Neural progenitor cell (in vitro differentiated cells): ENCODE results near the gene TPSD1. TPM values are rescaled to one million over a fixed set of nuclear protein-coding genes. Genes with fewer than 3 reads are reported as not detected.

Experiments used
- DNase-seq: peaks from one replicate; pipeline ENCODE4 v3.0.0-alpha.2; 2016; ENCODE audit warnings: low spot score
- H2AFZ ChIP-seq: fragments of 200-600 bp; sonication (generic); replicated peaks from 2 replicates; pipeline ENCODE4 v1.6.1; 2016; ENCODE audit warnings: antibody characterized with exemption
- H3F3A ChIP-seq: fragments of 200-600 bp; sonication (generic); 2 replicates; pipeline ENCODE4 v1.6.1; 2016; ENCODE audit warnings: antibody characterized with exemption, low read depth
- H3K27ac ChIP-seq: fragments of 200-600 bp; sonication (generic); 2 replicates; pipeline ENCODE4 v1.5.1; 2016; ENCODE audit warnings: mild to moderate bottlenecking
- H3K27me3 ChIP-seq: fragments of 200-600 bp; sonication (generic); 2 replicates; pipeline ENCODE4 v1.6.1; 2016; ENCODE audit warnings: mild to moderate bottlenecking, moderate library complexity
- H3K36me3 ChIP-seq: fragments of 200-600 bp; sonication (generic); 2 replicates; pipeline ENCODE4 v1.5.1; 2016
- H3K4me1 ChIP-seq: fragments of 200-600 bp; sonication (generic); 2 replicates; pipeline ENCODE4 v1.6.1; 2016; ENCODE audit warnings: mixed run types
- H3K4me2 ChIP-seq: fragments of 200-600 bp; sonication (generic); 2 replicates; pipeline ENCODE4 v1.6.1; 2016
- H3K4me3 ChIP-seq: fragments of 200-600 bp; sonication (generic); 2 replicates; pipeline ENCODE4 v1.5.1; 2016
- H3K79me2 ChIP-seq: fragments of 200-600 bp; sonication (generic); 2 replicates; pipeline ENCODE4 v1.6.1; 2016; ENCODE audit warnings: low read depth
- H3K9ac ChIP-seq: fragments of 200-600 bp; sonication (generic); 2 replicates; pipeline ENCODE4 v1.6.1; 2016
- H3K9me3 ChIP-seq: fragments of 200-600 bp; sonication (generic); 2 replicates; pipeline ENCODE4 v1.5.1; 2016; ENCODE audit warnings: low read depth
- H4K20me1 ChIP-seq: fragments of 200-600 bp; sonication (generic); 2 replicates; pipeline ENCODE4 v1.6.1; 2016; ENCODE audit warnings: low read depth
- H3K27ac Mint-ChIP-seq: 3 replicates; pipeline ENCODE4 v1.8.0; 2021; ENCODE audit warnings: mixed read lengths
- H3K27me3 Mint-ChIP-seq: 2 replicates; pipeline ENCODE4 v1.8.0; 2022; ENCODE audit warnings: low read depth, mild to moderate bottlenecking, inconsistent platforms, moderate library complexity, mixed read lengths; ENCODE audit not compliant: insufficient read depth
- H3K36me3 Mint-ChIP-seq: 3 replicates; pipeline ENCODE4 v1.8.0; 2021; ENCODE audit warnings: mixed read lengths
- H3K4me1 Mint-ChIP-seq: 3 replicates; pipeline ENCODE4 v1.8.0; 2021; ENCODE audit warnings: mixed read lengths
- H3K4me3 Mint-ChIP-seq: 3 replicates; pipeline ENCODE4 v1.8.0; 2021; ENCODE audit warnings: mild to moderate bottlenecking, moderate library complexity, mixed read lengths
- H3K9me3 Mint-ChIP-seq: 3 replicates; pipeline ENCODE4 v1.8.0; 2020; ENCODE audit warnings: mixed read lengths
- CTCF ChIP-seq: fragments of 200-600 bp; sonication (generic); IDR thresholded peaks from 2 replicates; pipeline ENCODE4 v1.5.1; 2017; ENCODE audit warnings: antibody characterized with exemption, mild to moderate bottlenecking
- EZH2 ChIP-seq: fragments of 200-600 bp; sonication (generic); IDR thresholded peaks from 2 replicates; pipeline ENCODE4 v1.6.1; 2017; ENCODE audit warnings: antibody characterized with exemption, mild to moderate bottlenecking, moderate library complexity
- EZH2phosphoT487 ChIP-seq: fragments of 200-600 bp; sonication (generic); IDR thresholded peaks from 2 replicates; pipeline ENCODE4 v1.6.1; 2017; ENCODE audit warnings: antibody characterized with exemption
- total RNA-seq: library from RNA; depleted of rRNA; stranded (reverse); fragments of >200 nt; gene quantifications from 2 replicates; pipeline ENCODE4 v1.2.3, GENCODE V29; 2015; ENCODE audit warnings: low replicate concordance

TPSD1 gene
- total RNA-seq, 1 donor from 2014 or later: not detected

GRCh38 chr16:1286513-1287094 is 30.7 kb downstream of the TPSD1 start:
- Histone ChIP-seq H3K27ac (no peak overlapping the region), H3K9me3 (no peaks in the 10 kb centered on the region), H4K20me1 (no peaks in the 10 kb centered on the region), H3K4me3 (no peak overlapping the region), H3F3A (peaks cover 4% of the 10 kb centered on the region), H3K36me3 (no peaks in the 10 kb centered on the region), H3K4me2 (no peak overlapping the region), H3K79me2 (no peaks in the 10 kb centered on the region), H3K27me3 (peaks cover 54% of the 10 kb centered on the region), H3K9ac (no peak overlapping the region), H3K4me1 (peaks cover 18% of the 10 kb centered on the region), H2AFZ (no peak overlapping the region)
- peaks cover 20% of the 10 kb centered on the region for H3K27me3 Mint-ChIP-seq
- no peak overlapping the region for H3K4me3 Mint-ChIP-seq
- no peak for DNase-seq
- H3K9me3 Mint-ChIP-seq: no peaks in the 10 kb centered on the region
- H3K27ac Mint-ChIP-seq: no peak overlapping the region
- no peak for TF ChIP-seq CTCF
- TF ChIP-seq EZH2phosphoT487: no peak
- peaks cover 17% of the 10 kb centered on the region for H3K4me1 Mint-ChIP-seq
- H3K36me3 Mint-ChIP-seq: no peaks in the 10 kb centered on the region

DNA sequence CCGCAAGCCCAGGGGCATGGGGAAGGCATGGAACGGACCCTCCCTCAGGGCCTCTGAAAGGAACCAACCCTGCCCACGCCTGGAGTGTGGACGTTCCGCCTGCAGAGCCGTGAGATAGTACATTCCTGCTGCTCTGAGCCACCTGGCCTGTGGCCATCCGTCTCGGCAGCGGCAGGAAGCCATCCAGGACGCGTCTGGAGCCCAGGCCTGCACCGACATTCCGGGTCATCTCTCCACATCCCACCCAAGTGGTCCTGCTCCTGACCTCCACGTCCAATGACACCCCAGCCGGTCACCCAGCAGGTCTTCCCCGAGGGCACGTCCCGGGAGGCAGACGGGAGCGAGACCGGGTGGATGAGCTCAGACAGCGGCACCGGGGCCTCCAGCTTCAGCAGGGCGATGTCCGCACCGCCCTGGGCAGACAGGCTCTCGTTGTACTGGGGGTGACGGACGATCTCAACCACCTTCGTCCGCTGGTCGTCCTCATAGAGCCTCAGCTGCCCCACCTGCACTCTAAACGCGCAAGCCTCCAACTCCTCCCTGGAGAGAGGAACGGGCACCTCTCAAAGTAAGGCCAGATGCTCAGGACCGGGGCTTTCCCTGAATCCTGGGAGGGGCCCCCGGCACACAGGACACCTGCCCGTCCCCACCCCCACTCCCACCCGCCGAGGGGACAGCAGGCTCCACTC is 32.3 kb downstream of the TPSD1 start:
- no peaks in the 10 kb centered on the region for H3K36me3 Mint-ChIP-seq
- peaks cover 22% of the 10 kb centered on the region for H3K27me3 Mint-ChIP-seq
- no peak overlapping the region for H3K4me3 ChIP-seq
- H3K4me3 Mint-ChIP-seq: no peak overlapping the region
- H3F3A ChIP-seq: peaks cover 4% of the 10 kb centered on the region
- no peaks in the 10 kb centered on the region for H3K9me3 ChIP-seq
- H3K36me3 ChIP-seq: no peaks in the 10 kb centered on the region
- no peak for DNase-seq
- H4K20me1 ChIP-seq: no peaks in the 10 kb centered on the region
- no peaks in the 10 kb centered on the region for H3K9me3 Mint-ChIP-seq
- no peak for TF ChIP-seq CTCF
- no peak for TF ChIP-seq EZH2
- no peak for TF ChIP-seq EZH2phosphoT487
- peaks cover 16% of the 10 kb centered on the region for H3K4me1 Mint-ChIP-seq
- peaks cover 18% of the 10 kb centered on the region for H3K4me1 ChIP-seq
- peaks cover 60% of the 10 kb centered on the region for H3K27me3 ChIP-seq
- H3K79me2 ChIP-seq: no peaks in the 10 kb centered on the region
- H2AFZ ChIP-seq: no peak overlapping the region
- no peak overlapping the region for H3K4me2 ChIP-seq
- H3K9ac ChIP-seq: no peak overlapping the region
- H3K27ac Mint-ChIP-seq: no peak overlapping the region
- H3K27ac ChIP-seq: no peak overlapping the region

DNA sequence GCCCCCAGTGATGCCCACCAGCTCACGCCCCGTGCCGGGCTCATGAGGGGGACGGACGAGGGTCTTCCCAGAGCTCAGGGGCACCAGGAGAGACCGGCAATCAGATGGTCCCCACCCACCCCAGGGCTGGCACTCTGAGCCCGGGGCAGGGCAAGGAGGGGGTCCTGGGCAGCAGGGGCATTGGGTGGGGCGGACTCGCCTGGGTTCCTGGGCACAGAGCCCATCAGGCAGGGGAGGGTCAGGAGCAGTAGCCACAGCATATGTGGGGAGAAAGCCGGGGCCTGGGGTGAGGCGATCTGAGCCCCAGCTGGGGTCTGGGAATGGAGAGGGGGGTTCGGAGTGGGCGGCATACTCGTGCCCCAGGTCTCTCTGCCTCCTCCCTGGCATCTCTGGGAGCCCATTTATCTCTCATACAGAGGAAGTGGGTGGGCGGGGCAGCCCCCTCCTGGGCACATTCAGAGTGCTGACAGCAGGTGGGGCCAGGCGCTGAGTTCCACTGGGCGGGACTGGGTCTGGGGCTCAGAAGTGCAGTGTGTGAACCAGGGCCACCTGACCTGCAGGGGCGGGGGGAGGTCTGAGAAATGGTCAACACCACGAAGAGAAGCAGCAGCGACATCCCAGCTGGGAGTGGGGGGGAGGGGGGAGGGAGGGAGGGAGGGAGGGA is 33.1 kb downstream of the TPSD1 start:
- H3K4me1 Mint-ChIP-seq: peaks cover 12% of the 10 kb centered on the region
- Histone ChIP-seq H3K27ac (no peak overlapping the region), H3K9ac (no peak overlapping the region), H3K27me3 (peaks cover 60% of the 10 kb centered on the region), H3K79me2 (no peaks in the 10 kb centered on the region), H3K4me3 (no peak overlapping the region), H3K4me1 (peaks cover 18% of the 10 kb centered on the region), H3K36me3 (no peaks in the 10 kb centered on the region), H4K20me1 (no peaks in the 10 kb centered on the region), H2AFZ (no peak overlapping the region), H3K4me2 (peak overlapping the region; percentile 74), H3F3A (peaks cover 4% of the 10 kb centered on the region), H3K9me3 (no peaks in the 10 kb centered on the region)
- no peaks in the 10 kb centered on the region for H3K9me3 Mint-ChIP-seq
- H3K4me3 Mint-ChIP-seq: no peak overlapping the region
- no peak overlapping the region for H3K27ac Mint-ChIP-seq
- TF ChIP-seq CTCF: no peak
- no peak for TF ChIP-seq EZH2phosphoT487
- TF ChIP-seq EZH2: no peak
- H3K36me3 Mint-ChIP-seq: no peaks in the 10 kb centered on the region
- peak; percentile 49 for DNase-seq
- peaks cover 26% of the 10 kb centered on the region for H3K27me3 Mint-ChIP-seq
